GM19099 (cell line): ENCODE data around the gene NTPCR.

Experiments
- POLR2A ChIP-seq: IDR thresholded peaks from 3 replicates; pipeline ENCODE4 v1.6.1; 2011; ENCODE audit warnings: low read depth; ENCODE audit not compliant: insufficient read length; ENCODE audit errors: extremely low read depth

The NTPCR gene

DNA sequence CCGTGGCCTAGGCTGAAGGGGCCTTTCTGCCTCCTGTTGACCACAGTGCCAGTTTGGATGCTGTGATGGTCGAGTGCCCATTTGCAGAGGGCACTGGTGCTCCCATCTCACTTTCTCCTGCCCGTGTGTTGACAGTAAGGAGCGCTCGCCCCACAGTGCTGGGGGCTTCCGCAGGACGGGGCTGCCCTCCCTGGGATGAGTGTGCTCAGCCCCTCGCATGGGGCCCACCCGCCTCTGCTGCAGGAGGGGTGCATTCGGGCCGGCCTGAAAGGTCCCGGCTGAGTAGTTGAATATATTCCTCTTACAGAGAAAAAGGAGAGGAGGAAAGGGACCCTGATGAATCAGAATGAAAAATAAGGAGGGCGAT lies 37.3 kb downstream of the NTPCR start:
- TF ChIP-seq POLR2A, result no peak

- TF ChIP-seq POLR2A, result no peak
Measured at GRCh38 chr1:232988572-232989040, 38.2 kb downstream of the NTPCR start.

GRCh38 chr1:232990176-232991128 lies 40.0 kb downstream of the NTPCR start:
- no peak for TF ChIP-seq POLR2A

DNA sequence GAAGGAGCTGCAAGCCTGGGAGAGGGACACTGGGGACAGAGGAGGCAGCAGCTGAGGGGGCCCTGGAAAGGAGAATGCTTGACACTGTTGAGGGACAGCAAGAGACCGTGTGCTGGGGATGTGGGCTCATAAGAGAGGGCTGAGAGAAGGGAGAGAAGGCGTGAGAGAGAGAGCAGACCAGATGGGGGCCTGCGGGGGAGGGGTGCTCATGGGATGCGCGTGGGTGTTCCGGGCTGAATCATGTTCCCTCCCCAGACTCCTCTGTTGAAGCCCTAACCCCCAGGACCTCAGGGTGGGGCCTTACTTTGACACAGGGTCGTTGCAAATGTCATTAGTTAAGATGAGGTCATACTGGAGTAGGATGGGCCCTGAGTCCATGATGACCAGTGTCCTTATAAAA lies 40.8 kb downstream of the NTPCR start:
- TF ChIP-seq POLR2A, result no peak

- no peak for TF ChIP-seq POLR2A
Measured at GRCh38 chr1:232992227-232992626, 41.8 kb downstream of the NTPCR start.

GRCh38 chr1:232993555-232993954 lies 43.1 kb downstream of the NTPCR start:
- TF ChIP-seq POLR2A, result no peak

- no peak for TF ChIP-seq POLR2A
Measured at GRCh38 chr1:232995189-232995588, 44.8 kb downstream of the NTPCR start.

DNA sequence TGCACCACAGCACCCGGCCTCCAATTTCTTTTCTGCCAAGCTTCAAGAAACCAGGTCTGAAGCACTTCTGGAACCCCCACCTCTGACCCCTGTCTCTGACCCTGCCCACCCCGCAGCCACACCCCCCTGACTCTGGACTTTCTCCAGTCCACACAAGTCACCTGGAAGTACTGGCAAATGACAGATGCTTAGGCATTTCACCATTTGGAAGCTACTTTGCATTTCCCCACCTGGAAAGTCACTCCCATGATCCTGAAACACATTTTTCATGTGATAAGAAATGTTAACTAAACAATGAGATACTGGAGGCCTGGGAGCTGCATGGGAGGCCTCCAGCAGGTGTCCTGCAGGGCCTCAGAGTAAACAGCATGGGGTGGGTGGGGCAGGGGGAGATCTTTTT lies 45.7 kb downstream of the NTPCR start:
- no peak for TF ChIP-seq POLR2A

- no peak for TF ChIP-seq POLR2A
Measured at GRCh38 chr1:232998138-232998537, 47.7 kb downstream of the NTPCR start.

- no peak for TF ChIP-seq POLR2A
Measured at GRCh38 chr1:232998646-232999045, 48.2 kb downstream of the NTPCR start.

DNA sequence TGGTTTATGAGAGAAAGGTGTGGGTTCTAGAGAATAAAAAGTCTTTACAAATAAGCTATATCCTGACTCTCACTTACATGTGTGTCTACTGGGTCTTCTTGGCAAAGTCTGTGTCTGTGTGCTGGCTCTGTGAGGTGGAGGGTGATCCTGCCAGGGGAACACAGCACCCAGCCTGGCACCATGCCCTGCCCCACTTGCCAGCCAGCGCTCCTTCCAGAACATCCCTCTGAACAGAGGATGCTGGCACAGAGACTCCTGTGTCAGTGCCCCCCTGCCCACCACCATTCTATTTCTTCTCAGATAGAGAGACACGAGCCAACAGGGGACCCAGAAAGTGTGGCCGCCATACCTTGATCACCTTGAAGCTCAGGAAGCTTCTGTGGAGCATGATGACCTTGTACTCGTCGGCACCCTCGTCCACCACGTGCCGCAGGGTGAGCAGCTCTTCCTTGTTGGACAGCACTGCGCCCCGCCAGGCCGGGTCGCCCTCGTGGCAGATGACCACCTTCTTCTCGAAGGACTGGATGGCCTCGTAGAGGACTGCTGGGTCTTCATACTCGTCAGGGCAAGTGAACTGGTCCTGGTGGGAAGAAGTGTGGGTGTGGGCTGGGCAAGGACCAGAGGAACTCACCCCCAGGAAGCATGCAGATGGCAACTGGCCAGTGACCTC lies 49.7 kb downstream of the NTPCR start:
- TF ChIP-seq POLR2A, result no peak

GRCh38 chr1:233004451-233004850 lies 54.0 kb downstream of the NTPCR start:
- no peak for TF ChIP-seq POLR2A

DNA sequence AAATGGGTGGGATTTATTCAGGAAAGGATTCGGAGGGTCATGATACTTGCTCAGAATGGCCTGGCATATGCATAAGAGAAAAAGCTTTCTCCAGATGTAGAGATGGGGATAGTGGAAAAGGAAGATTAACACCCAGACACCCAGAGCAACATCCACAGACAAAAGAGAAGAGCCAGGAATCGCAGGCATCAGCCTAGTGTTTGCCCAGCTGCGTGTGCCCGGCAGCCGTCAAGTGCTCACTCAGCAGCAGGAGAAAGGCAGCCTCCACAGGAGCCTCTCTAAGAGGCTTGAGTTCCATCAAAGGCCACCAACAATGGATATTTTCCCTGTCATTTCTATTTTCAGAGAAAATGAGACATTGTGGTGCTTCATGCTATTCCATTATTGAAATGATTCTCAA lies 54.7 kb downstream of the NTPCR start:
- TF ChIP-seq POLR2A, result no peak

GRCh38 chr1:233005703-233006102 lies 55.3 kb downstream of the NTPCR start:
- TF ChIP-seq POLR2A, result no peak

DNA sequence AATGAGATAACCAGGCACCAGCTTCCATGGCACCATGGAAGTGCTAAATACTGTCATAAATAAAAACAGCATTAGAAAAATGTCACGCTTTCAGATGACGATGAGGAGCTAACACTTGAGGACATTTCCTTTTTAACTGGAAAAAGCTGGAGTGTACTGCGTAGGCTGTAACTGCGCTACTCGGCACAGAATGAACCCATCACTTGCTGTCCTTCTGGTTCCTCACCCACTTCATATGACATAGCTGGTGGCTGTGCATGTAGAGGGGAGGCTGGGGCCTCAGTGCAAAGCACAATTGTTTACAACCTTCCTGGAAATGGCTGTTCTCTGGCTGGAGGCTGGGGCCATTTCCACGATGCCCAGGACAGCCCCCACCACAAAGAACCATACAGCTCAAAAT lies 55.7 kb downstream of the NTPCR start:
- no peak for TF ChIP-seq POLR2A

GRCh38 chr1:233006541-233006973 lies 56.1 kb downstream of the NTPCR start:
- TF ChIP-seq POLR2A, result no peak

GRCh38 chr1:233010146-233010545 lies 59.7 kb downstream of the NTPCR start:
- TF ChIP-seq POLR2A, result no peak

DNA sequence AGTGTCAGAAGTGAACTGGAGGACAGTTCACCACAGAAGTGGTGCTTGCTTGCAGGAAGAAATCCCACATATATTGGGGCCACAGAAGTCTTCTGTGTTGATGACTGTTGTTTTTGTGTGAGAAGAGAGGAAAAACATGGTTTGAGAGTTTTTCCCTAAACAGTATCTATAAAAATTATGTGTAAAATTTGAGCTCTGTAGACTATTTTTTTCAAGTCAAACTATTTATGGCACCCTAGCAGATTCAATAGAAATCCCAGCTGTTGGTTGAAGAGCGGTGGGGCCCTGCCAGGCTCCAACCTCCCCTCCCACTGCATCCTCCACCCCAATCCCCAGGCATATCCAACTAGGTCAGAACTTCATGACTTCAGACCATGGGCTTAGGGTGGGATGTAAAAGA lies 61.6 kb downstream of the NTPCR start:
- TF ChIP-seq POLR2A, result no peak
